Limb (tissue), 2 donors: ENCODE results near the gene KLF6.

Experiments
- DNase-seq, 2 donors: peaks; one replicate each; pipeline ENCODE4 v3.0.0-alpha.2; 2016; ENCODE audit errors: extremely low spot score in 2 of 2

Gene KLF6

GRCh38 chr10:3774814-3775695, 10.0 kb downstream of the KLF6 start:
- peak in 1 of 2 donors; percentile 40 for DNase-seq

GRCh38 chr10:3774018-3774813, 10.8 kb downstream of the KLF6 start:
- DNase-seq, result peak in 1 of 2 donors; percentile 38

GRCh38 chr10:3773460-3774017, 11.5 kb downstream of the KLF6 start:
- peak in 1 of 2 donors; percentile 19 for DNase-seq

DNA sequence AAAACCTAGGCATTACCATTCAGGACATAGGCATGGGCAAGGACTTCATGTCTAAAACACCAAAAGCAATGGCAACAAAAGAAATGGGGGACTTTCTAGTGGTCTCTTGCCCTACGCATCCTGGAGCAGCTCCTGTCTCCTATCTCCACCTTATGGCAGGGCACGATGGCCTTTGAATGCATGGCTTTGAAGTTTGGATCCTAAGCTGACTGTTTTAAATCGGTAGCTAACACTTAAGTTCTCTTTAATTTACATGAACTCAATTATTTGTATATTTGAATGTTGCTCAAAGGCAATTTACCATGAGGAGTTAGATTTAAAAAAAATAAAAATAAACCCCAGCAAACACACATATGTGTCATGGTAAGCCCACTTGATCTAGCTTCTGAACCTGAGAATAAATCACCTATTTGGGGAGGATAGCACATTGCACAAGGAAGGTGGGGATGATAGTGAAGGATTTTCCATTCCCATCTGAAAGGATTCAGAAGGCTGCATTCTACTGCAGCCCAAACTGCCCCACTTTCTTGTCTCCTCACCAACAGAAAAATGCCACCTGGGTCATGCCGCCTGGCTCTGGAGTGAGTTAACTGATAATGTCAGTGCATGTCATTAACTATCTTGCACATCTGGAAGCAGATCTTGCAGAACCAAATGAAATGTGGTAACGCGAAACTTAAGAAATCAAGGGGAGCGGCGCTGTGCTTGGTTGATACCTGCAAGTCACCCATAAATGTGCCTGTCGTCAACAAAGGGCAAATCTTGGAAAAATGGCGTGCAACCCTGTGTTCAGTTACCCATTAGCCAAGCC, 12.4 kb downstream of the KLF6 start:
- peak in 1 of 2 donors; percentile 18 for DNase-seq

- DNase-seq, result no peak
Measured at GRCh38 chr10:3770611-3771110, 14.3 kb downstream of the KLF6 start.

- DNase-seq, result no peak
Measured at GRCh38 chr10:3769556-3769955, 15.5 kb downstream of the KLF6 start.

- peak in 1 of 2 donors; percentile 22 for DNase-seq
Measured at GRCh38 chr10:3766046-3766756, 18.8 kb downstream of the KLF6 start.

DNA sequence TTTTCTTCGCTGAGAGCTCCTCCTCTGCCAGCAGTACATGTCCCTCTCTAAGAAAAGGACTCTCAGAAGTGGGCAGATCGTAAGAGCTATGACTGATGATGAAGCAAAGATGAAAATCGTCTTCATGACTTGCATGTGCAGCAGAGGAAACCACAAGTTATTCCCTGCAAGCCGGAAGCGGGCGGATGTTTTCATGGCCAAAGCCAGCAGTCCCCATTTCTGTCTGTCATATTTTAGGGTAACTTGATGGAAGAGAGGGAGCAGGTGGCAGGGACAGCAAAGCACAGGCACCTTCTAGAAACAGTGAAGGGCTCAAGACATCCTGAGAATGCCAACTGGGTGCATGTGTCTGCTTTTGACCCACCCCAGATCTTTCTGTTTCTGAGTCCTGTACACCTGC, 19.9 kb downstream of the KLF6 start:
- peak in 1 of 2 donors; percentile 17 for DNase-seq

DNA sequence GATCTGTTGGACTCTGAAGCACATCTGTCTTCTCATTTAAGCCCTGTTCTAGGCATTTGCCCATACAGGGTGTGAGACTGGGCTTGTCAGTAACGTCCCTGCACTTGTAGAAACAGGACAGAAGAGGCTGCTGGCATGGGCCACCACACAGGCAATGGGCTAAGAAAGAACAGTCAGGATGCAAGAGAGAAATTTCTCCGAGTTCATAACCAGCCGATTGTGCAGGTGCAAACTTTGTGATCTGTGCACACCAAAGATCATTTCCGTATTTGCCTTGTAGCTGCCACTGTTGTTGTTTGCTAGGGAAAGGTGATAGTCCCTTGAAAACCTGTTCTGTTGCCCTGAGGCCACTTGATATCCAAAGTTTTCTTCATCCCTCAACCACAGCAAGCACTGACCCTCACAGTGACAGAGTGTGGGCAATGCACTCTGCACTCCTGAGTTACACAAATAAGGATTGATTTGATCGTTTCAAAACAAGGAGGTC, 20.3 kb downstream of the KLF6 start:
- DNase-seq, result peak in 1 of 2 donors; percentile 13

DNA sequence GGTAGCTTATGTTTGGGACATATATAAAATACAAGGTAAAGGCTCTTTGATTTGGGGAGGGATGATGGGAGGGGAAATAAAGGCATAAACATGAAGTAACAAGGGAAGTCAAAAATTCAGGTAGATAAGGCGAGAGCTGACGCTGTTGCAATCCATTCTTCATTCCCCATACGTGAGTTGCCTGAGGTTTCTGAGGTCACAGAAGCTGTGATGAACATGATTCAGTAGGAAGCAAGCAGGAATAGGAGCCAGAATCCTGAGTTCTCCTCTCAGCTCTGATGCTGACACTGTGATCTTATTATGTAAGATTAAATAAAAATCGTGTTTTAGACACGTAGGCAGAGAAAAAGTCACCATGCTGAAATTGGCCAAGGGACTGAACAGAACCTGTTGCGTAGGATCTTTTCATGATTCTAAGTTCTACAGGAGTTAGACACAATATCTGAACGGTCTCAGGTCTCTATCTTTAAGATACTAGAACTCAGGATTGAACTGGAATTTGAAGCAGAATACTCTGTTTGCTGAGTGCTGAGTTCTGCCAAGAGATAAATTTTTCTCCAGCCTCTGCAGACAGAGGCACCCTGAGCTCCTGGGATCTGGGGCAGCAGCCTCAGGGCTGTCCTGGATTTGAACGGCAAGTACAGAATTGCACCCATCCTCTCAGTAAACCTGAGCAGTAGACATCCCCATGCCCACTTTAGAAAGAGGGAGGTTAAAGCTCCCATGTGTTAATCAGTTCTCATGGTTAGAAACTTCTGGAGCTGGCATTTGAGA, 21.0 kb downstream of the KLF6 start:
- DNase-seq, result no peak

DNA sequence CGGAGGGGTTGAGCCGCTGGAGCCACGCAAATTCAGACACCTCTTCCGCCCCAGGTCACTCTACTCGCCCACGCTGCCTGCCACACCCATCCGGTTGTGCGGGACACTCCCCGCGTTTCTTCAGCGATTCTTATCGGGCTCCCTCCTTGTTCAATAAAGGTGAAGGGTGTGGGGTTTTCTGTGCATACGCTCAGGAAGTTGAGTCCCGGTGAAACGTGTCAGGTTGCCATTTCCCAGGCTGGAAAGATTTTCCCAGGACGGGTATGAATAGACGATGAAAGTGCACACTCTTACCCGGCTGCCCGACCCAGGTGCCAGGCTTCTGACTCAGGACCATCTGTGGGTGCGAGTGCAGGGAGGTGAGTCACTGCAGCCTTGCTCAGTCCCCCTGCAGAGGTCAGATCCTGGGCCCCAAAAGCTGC, 22.0 kb downstream of the KLF6 start:
- peak in 1 of 2 donors; percentile 13 for DNase-seq

DNA sequence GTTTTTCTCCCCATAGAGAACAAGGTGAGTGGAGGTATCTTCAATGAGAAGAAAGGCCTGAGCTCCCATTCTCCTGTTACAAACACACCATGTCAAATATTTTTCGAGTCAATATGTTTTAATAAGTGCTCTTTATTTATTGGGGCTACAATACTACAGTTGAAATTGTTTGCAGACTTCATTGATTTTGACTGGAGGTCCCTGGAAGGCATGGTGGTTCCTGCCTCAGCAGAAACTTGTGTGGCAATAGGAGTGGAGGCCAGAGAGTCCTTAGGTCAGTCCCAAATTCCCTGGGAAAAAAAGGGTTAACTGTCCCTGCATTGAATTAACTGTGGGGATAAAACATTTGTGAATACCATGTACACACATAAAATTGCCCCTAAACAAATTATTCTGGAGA, 22.7 kb downstream of the KLF6 start:
- DNase-seq, result no peak

GRCh38 chr10:3761904-3762303, 23.1 kb downstream of the KLF6 start:
- DNase-seq, result no peak

GRCh38 chr10:3761021-3761686, 23.9 kb downstream of the KLF6 start:
- no peak for DNase-seq

DNA sequence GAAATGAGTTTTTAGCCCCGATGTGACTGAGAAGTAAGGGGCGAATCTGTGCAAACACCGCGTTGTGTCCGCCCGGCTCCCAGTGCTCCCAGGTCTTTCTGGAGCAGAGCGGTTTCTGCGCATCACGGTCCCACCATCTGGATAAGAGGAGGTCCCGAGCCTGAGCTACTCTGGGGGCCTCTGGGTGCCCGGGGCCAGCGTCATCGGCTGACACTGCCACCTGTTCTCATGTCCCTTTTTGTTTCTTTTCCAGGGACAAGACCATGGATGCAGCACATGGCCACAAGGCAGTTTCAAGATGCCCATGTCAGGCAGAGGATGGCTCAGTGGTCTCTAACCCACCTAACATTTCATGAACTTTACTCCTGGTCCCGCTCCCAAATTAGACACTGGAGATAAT, 24.9 kb downstream of the KLF6 start:
- DNase-seq, result peak in 1 of 2 donors; percentile 12

DNA sequence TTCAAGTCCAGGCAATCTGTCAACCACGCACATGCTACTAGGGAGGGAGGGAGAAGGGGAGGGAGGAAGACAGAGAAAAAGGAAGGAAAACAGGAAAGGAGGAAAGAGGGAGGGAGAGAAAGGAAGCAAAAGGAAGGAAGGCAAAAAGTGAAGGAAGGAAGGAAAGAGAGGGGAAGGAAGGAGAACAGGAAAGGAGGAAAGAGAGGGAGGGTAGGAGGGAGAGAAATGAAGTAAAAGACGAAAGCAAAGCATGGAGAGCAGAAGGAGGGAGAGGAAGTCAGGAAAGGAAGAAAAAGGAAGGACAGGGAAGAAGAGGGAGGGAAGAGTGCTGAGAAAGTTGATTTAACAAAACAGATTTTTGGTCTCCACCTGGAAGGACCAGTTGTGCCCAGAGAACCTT, 25.6 kb downstream of the KLF6 start:
- DNase-seq, result no peak

DNA sequence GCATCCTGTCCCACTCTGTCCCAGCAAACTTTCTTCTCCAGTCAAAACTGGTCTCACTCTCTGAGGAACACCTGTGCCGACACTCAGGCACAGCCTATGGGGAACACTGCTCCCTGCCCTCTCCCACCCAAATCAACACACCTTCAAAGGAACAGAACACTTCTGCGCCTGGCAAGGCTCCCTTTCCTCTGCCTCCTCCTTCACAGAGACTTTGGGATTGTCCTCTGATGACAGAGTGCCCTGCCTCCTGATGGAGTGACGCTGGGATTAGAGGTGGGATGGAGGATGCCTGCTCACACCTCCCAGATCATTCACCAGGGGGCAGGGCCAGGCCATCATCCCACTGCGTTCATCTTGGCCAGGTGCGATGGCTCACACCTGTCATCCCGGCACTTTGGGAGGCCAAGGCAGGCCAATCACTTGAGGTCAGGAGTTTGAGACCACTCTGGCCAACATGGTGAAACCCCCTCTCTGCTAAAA, 26.5 kb downstream of the KLF6 start:
- DNase-seq, result peak in 1 of 2 donors; percentile 15

- DNase-seq, result peak in 1 of 2 donors; percentile 14
Measured at GRCh38 chr10:3757638-3758490, 27.1 kb downstream of the KLF6 start.
